PC-9 (cell line): Measurements from ENCODE around the gene PRR22.

Experiments
- EZH2 ChIP-seq: fragments of 200-600 bp; sonication (generic); IDR thresholded peaks from 2 replicates; pipeline ENCODE4 v1.8.0; 2017; ENCODE audit warnings: antibody characterized with exemption, low read depth
- TF ChIP-seq, protein P1 (sequence below): fragments of 200-600 bp; sonication (generic); conservative IDR thresholded peaks from 2 replicates; pipeline ENCODE4 v1.6.1; 2017; ENCODE audit warnings: mixed run types, antibody characterized with exemption, mild to moderate bottlenecking, moderate library complexity

DNA sequence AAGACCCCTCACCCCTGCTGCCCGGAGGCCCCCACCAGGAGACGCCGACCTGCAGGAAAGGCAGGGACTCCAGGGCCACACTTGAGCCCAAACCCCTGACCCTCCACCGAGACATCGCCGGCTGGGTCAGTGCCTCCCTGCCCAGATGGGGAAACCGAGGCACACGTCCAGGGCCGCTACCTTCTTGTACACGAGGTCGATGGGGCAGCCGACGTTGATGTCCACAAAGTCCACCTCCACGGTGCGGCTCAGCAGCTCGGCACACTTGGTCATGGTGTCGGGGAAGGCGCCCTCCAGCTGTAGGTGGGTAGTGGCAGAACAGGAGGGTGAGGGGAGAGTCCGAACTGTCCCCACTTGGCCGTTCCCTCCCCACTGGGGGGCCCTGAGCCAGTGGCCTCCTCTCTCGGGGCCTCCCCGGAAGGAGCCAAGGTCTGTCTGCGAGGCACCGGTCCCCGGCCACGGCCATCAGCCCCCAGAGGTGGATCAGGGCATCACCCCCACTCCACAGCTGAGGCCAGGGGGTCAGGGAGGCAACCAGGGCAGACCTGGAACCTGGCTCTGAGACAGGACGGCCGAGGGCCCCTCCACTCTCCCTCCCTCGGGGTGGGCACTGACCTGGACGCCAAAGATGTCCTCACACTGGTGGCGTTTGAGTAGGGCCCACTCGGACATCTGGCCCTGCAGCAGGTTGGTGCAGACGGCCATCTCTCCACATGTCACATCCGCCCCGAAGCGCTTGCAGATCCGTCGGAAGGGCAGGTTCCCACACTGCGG, 3.0 kb upstream of the PRR22 start:
- no peak for TF ChIP-seq EZH2
- TF ChIP-seq, protein P1, sequence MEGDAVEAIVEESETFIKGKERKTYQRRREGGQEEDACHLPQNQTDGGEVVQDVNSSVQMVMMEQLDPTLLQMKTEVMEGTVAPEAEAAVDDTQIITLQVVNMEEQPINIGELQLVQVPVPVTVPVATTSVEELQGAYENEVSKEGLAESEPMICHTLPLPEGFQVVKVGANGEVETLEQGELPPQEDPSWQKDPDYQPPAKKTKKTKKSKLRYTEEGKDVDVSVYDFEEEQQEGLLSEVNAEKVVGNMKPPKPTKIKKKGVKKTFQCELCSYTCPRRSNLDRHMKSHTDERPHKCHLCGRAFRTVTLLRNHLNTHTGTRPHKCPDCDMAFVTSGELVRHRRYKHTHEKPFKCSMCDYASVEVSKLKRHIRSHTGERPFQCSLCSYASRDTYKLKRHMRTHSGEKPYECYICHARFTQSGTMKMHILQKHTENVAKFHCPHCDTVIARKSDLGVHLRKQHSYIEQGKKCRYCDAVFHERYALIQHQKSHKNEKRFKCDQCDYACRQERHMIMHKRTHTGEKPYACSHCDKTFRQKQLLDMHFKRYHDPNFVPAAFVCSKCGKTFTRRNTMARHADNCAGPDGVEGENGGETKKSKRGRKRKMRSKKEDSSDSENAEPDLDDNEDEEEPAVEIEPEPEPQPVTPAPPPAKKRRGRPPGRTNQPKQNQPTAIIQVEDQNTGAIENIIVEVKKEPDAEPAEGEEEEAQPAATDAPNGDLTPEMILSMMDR, result no peak
